Left kidney (tissue), 8 donors: ENCODE measurements around the gene BUB3. TPM values are rescaled to one million over a fixed set of nuclear protein-coding genes. Genes with fewer than 3 reads are reported as not detected.

Experiments used
- DNase-seq: peaks from one replicate; pipeline ENCODE4 v3.0.0-alpha.2; 2013
- long read RNA-seq, 8 donors: transcript quantifications; one replicate each; lab custom pipeline, GENCODE V29; 2026
- polyA plus RNA-seq: library from polyadenylated mRNA; unstranded; fragments of 120-200 nt; gene quantifications from one replicate; pipeline ENCODE4 v1.2.1, GENCODE V29; 2013; ENCODE audit not compliant: insufficient read length

Gene BUB3
- polyA plus RNA-seq = 139 TPM
- long read RNA-seq, donor 1, full-length matches to known transcripts = 29 of 87 reads
- long read RNA-seq, donor 1, partial matches to known transcripts = 58 of 87 reads
- long read RNA-seq, donor 1, other reads (novel, unspliced or antisense) = 0 of 87 reads
- long read RNA-seq, donor 2, full-length matches to known transcripts = 32 of 51 reads
- long read RNA-seq, donor 2, partial matches to known transcripts = 19 of 51 reads
- long read RNA-seq, donor 2, other reads (novel, unspliced or antisense) = 0 of 51 reads
- long read RNA-seq, donor 3, full-length matches to known transcripts = 20 of 64 reads
- long read RNA-seq, donor 3, partial matches to known transcripts = 44 of 64 reads
- long read RNA-seq, donor 3, other reads (novel, unspliced or antisense) = 0 of 64 reads
- long read RNA-seq, donor 4, partial matches to known transcripts = 21 of 24 reads
- long read RNA-seq, donor 4, other reads (novel, unspliced or antisense) = 0 of 24 reads
- long read RNA-seq, donor 5, full-length matches to known transcripts = 65 of 94 reads
- long read RNA-seq, donor 5, partial matches to known transcripts = 29 of 94 reads
- long read RNA-seq, donor 5, other reads (novel, unspliced or antisense) = 0 of 94 reads
- long read RNA-seq, donor 6, full-length matches to known transcripts = 36 of 83 reads
- long read RNA-seq, donor 6, partial matches to known transcripts = 47 of 83 reads
- long read RNA-seq, donor 6, other reads (novel, unspliced or antisense) = 0 of 83 reads
- long read RNA-seq, donor 7, full-length matches to known transcripts = 35 of 157 reads
- long read RNA-seq, donor 7, partial matches to known transcripts = 122 of 157 reads
- long read RNA-seq, donor 7, other reads (novel, unspliced or antisense) = 0 of 157 reads
- long read RNA-seq, donor 8, full-length matches to known transcripts = 23 of 23 reads
- long read RNA-seq, donor 8, partial matches to known transcripts = 0 of 23 reads
- long read RNA-seq, donor 8, other reads (novel, unspliced or antisense) = 0 of 23 reads

DNA sequence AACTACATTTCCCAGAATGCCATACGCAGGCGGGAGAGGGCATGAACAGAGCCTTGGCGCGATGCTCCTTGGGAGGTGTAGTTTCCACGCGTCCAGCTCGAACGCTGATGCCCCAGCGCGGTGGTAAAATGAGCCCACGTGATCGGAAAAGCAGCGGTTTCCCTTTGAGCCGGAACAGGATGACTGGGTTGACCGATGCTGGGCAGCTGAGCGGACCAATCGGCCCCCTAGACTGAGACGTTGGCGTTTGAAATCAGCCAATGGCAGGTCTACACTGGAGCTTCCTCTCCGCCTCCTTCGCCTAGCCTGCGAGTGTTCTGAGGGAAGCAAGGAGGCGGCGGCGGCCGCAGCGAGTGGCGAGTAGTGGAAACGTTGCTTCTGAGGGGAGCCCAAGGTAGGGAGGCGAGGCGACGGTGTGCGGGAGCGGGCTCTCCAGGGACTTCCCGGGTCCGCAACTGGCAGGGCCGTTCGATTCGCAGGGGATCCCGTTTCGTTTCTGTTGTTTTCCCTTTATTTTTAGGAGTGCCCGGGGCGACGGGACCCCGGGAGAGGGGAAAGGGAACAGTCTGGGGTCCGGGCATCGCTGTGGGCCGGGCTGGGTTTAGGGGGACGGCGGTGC lies at the start of gene BUB3:
TSS of gene BUB3 (plus strand) at position 311 of the 619 bp plus-strand sequence. CDS start 516 bp downstream, outside the sequence.
- DNase-seq = peak; percentile 99

- no peak for DNase-seq
Observed at GRCh38 chr10:123109466-123109865, 44.7 kb upstream of the BUB3 start.

DNA sequence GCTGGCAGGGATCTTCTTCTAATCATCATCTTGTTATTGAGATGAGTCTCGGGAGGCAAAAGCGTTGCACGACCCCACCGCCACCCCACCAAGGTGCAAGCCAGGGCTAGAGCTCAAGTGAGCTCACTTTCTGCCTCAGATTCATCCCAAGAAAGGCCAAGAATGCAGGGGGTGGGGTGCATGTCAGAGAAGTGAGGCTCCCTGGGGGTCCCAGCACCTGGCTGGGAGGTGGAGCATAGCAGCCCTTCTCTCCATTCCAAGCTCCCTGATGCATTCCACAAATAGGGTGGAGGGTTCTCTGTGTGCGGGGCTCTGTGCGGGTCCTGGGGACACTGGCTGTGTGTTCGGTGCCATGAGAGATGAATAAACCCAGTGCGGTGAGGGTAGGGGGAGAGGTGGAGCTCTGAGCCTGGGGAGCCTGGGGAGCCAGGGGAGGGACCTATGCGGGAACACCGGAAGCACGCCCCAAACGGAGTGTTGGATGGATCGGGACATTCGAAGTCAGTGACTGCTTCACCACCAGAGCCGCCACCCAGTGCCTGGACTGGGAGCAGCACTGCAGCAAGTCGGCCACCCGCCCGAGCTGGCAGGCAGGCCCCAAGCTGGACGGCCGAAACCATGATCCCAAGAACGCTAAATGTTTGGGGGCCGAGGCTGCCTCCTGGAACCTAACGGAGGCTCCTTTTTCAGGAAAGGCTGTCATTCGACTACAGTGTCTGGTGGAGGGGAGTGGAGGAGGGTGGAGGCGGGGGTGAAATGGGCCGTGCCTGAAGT lies 36.4 kb upstream of the BUB3 start:
- no peak for DNase-seq

DNA sequence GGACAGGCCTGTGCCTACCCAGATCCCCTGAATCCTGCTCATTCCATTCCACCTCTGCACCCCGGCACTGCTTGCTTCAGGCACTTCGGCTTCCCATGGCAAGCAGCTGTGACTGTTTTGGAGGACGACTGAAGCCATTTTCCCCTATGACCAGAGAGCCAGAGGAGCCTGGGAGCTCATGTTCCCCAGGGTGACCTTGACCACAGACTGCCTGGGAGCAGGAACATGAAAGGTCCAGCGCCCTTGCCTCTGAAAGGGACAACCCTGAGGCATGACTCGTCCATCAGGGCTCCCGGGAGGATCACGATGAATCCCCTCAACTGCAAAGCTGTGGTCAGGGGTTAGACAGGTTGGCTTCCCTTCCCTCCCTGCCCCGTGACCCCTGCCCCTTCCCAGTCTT lies 35.1 kb upstream of the BUB3 start:
- no peak for DNase-seq

DNA sequence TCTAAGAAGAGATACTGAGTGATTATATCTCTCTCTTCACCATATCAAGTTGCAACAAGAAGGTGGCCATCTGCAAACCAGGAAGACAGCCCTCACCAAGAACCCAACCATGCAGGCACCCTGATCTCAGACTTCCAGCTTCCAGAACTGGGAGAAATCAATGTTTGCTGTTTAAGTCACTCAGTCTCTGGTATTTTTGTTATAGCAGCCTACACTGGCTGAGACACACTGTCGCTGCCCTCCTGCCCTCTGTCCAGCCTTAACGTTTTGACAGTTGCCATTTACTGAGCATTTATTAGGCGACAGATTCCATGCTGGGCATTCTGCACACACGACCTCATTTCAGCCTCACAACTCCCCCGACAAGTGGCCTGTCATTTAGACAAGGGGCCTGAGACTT lies 28.0 kb upstream of the BUB3 start:
- no peak for DNase-seq

GRCh38 chr10:123129618-123130271 lies 24.5 kb upstream of the BUB3 start:
- DNase-seq = no peak

DNA sequence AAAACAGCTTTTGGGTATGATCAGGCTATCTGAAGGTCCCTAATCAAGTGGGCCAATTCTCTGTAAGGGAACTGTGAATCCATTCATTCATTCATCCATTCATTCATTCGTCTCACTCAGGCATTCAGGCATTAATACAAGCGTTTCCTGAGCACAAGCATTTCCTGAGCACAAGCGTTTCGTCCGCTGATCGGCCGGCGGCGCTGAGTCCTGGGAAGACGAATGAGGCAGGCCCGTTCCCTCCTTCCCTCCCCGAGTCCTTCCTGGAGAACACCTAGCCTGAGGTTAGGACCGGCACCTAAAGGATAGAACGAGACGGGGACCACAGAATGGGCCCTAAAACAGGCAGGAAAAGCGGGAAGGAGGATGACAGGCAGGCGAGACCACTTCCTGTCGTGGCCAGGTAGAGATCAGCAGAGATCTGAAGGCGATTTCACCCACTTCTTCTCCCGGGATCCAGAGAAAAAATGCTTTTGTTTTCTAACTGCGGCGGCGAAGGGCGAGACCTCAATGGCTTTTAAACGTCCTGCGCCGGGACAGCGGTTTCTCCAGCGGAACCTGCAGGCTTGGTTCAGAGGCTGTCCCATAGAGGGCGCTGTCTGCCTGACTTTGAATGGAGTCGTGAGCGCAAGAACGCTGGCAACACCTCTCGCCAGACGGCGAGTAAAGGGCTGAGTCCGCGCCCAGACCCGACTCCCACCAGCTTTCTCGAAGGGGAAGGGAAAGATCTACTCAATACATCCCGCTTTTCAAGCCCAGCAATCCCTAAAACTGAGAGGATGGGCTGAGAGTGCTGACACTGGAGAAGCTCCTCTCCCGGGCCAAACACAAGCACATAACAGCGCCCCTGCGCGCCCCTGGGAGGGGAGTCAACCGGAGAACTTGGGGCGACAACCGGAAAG lies 21.4 kb upstream of the BUB3 start:
- peak; percentile 89 for DNase-seq

DNA sequence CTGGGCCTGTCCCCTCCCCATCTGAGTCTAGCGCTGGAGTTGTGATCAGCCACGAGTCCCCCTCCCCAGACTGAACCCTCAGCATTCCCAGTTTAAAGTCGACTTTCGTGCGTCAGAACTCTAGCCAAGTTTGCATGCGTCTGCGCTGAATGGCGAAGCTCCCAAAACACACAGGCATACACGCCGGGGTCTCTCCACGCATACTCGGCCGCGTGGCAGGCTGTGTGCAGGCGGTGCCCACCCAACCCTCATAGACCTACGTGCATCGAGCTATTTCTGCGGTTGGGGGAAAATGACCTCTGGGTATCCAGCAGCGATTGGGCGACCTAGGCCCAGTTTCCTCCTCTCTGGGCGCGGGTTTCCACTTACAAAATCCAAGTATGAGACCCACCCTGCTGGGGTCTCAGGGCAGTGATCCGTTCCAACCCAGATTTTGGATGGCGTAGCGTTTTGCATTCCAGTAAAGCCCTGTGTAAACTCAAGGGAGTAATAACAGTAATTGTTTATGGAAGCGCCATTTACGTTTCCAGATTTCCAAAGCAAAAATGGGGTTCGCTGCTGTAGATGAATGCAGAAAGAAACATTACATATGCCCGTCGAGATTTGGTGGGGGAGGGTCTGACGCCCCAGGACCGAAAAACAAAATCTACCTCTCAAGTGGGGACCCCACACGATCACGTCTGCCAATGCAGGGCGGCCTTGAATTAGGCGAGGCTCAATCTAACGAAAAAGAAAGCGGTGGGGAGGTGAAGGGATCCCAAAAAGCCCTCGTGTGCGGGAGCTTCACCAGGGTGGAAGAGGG lies 20.5 kb upstream of the BUB3 start:
- no peak for DNase-seq

- no peak for DNase-seq
Observed at GRCh38 chr10:123134343-123134914, 19.8 kb upstream of the BUB3 start.

GRCh38 chr10:123134915-123135414 lies 19.2 kb upstream of the BUB3 start:
- no peak for DNase-seq

GRCh38 chr10:123135415-123136141 lies 18.6 kb upstream of the BUB3 start, which contains the start of gene HMX3:
Gene HMX3, plus strand, starts transcription at chr10:123135970. Its CDS starts 81 bp downstream, at chr10:123136051.
- DNase-seq = no peak

GRCh38 chr10:123136221-123136805 lies 17.9 kb upstream of the BUB3 start:
- no peak for DNase-seq

DNA sequence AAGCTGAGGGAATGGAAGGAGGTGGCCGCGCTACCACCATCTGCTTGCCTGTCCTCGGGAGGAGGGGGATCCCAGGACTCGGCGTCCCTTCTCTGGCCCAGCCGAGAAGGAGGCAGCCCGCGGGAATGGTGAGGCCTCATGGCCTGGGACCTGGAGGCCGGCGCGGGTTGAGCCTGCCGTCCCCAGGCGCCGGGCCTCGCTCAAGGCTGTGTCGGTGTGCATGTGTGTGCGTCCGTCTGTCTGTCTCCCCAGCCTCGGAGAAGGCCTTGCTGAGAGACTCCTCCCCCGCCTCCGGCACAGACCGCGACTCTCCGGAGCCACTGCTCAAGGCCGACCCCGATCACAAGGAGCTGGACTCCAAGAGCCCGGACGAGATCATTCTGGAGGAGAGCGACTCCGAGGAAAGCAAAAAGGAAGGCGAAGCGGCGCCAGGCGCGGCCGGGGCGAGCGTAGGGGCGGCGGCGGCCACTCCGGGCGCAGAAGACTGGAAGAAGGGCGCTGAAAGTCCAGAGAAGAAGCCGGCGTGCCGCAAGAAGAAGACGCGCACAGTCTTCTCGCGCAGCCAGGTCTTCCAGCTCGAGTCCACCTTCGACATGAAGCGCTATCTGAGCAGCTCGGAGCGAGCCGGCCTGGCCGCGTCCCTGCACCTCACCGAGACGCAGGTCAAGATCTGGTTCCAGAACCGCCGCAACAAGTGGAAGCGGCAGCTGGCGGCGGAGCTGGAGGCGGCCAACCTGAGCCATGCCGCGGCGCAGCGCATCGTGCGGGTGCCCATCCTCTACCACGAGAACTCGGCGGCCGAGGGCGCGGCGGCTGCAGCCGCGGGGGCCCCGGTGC lies 17.2 kb upstream of the BUB3 start:
- no peak for DNase-seq

DNA sequence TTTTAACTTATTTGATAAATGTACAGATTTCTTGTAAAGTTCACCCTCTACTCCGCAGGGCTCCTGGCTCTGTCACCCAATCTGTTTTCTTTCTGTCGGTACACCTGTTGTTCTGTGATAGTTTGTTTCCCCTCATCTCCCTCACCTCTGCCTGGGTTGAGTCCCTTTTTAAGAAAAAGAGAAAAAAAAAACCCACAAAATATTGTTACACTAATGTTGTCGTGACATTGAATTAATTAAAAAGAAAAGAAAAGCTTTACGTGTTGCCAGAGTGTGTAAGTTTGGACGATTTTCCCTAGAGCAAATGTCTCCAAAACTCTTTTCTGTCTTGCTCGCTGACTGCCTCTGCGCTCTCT lies 15.1 kb upstream of the BUB3 start:
- DNase-seq = no peak

DNA sequence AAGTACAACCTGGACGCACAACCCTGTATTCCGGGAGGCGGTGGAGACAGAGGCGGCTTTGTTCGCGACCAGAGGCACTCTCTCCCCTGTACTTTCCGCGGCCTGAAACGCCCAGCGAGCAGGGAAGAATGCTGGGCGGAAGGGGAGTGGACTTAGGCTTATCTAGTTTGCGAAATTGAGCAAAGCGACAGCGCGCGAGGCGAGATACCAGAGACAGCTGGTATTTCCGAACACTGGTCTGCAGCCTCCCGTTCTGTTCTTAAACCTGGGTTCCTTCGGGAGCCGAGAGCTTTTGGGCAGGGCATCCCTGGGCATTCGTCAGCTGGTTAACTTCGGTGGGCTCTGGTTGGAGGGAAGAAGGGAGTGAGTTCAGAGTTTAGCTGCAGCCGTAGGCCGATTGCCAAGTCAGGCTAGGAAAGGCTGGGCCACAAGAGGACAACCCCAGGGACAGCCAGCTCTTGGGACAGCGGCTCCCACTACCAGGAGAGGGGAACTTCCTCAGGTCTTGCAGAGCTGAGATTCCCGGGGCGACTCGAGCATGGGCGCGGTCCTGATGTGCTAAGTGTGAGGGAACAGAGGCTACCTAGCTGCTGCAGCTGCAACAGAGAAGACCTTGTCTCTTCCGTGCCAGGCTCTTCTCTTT lies 14.6 kb upstream of the BUB3 start:
- no peak for DNase-seq
